WTC11 (cell line): ENCODE measurements around the gene SH2D5. TPM values are rescaled to one million over a fixed set of nuclear protein-coding genes. Genes with fewer than 3 reads are reported as not detected.

Source experiments
- ATAC-seq: fragments of 200-7000 bp; cut with Tn5 transposase; 2 replicates; pipeline ENCODE4 v1.10.0; 2021; ENCODE audit warnings: mild to moderate bottlenecking, moderate library complexity
- CTCF ChIA-PET: fragments of 300-600 bp; sonication (Branson Sonifier 250); formaldehyde crosslinking; loops from one replicate; lab custom pipeline; 2021; ENCODE audit warnings: antibody characterized with exemption; lab: Charles Lee
- POLR2A ChIA-PET: fragments of 350-600 bp; sonication (Branson Sonifier 250); formaldehyde crosslinking; loops from one replicate; lab custom pipeline; 2021; ENCODE audit warnings: antibody characterized with exemption; lab: Charles Lee
- DNase-seq: peaks from one replicate; pipeline ENCODE4 v3.0.0; 2021; ENCODE audit warnings: low spot score
- H3K27ac Mint-ChIP-seq: 2 replicates; pipeline ENCODE4 v1.8.0; 2021; ENCODE audit warnings: mixed read lengths
- H3K27me3 Mint-ChIP-seq: 2 replicates; pipeline ENCODE4 v1.8.0; 2021; ENCODE audit warnings: low read depth, mild to moderate bottlenecking, moderate library complexity, mixed read lengths
- H3K36me3 Mint-ChIP-seq: 2 replicates; pipeline ENCODE4 v1.8.0; 2021; ENCODE audit warnings: mixed read lengths
- H3K4me1 Mint-ChIP-seq: 2 replicates; pipeline ENCODE4 v1.8.0; 2022; ENCODE audit warnings: mixed read lengths
- H3K4me3 Mint-ChIP-seq: 2 replicates; pipeline ENCODE4 v1.8.0; 2021; ENCODE audit warnings: mild to moderate bottlenecking, moderate library complexity, mixed read lengths
- H3K9me3 Mint-ChIP-seq: 2 replicates; pipeline ENCODE4 v1.8.0; 2021; ENCODE audit warnings: mixed read lengths
- AFF4 ChIP-seq: sonication (generic); formaldehyde crosslinking; IDR thresholded peaks from 2 replicates; pipeline ENCODE4 v1.8.1; 2023; ENCODE audit warnings: mild to moderate bottlenecking, missing genetic modification reagents, borderline replicate concordance
- CREM ChIP-seq: sonication (generic); formaldehyde crosslinking; IDR thresholded peaks from 2 replicates; pipeline ENCODE4 v1.8.1; 2022; ENCODE audit warnings: mild to moderate bottlenecking, missing genetic modification reagents, moderate library complexity
- EMX1 ChIP-seq: fragments of 250-450 bp; sonication (Bioruptor Pico); IDR thresholded peaks from 2 replicates; pipeline ENCODE4 v1.8.0; 2021; ENCODE audit warnings: mild to moderate bottlenecking
- ETV6 ChIP-seq: sonication (generic); formaldehyde crosslinking; IDR thresholded peaks from 2 replicates; pipeline ENCODE4 v1.8.1; 2022; ENCODE audit warnings: mild to moderate bottlenecking, missing genetic modification reagents
- FOXP1 ChIP-seq: sonication (generic); formaldehyde crosslinking; IDR thresholded peaks from 2 replicates; pipeline ENCODE4 v1.8.0; 2022; ENCODE audit warnings: missing genetic modification reagents, mild to moderate bottlenecking, moderate library complexity, borderline replicate concordance
- GRHL2 ChIP-seq: fragments of 250-450 bp; sonication (Bioruptor Pico); IDR thresholded peaks from 2 replicates; pipeline ENCODE4 v1.8.0; 2022; ENCODE audit warnings: mild to moderate bottlenecking, moderate library complexity; ENCODE audit not compliant: insufficient replicate concordance, severe bottlenecking
- JUN ChIP-seq: sonication (generic); formaldehyde crosslinking; IDR thresholded peaks from 2 replicates; pipeline ENCODE4 v1.8.0; 2023; ENCODE audit warnings: mild to moderate bottlenecking, missing genetic modification reagents
- KAT7 ChIP-seq: sonication (generic); formaldehyde crosslinking; IDR thresholded peaks from 2 replicates; pipeline ENCODE4 v1.8.1; 2023; ENCODE audit warnings: missing genetic modification reagents, mild to moderate bottlenecking, borderline replicate concordance
- NFE2L1 ChIP-seq: sonication (generic); formaldehyde crosslinking; IDR thresholded peaks from 2 replicates; pipeline ENCODE4 v1.8.1; 2023; ENCODE audit warnings: missing genetic modification reagents
- NR2C2 ChIP-seq: sonication (generic); formaldehyde crosslinking; IDR thresholded peaks from 2 replicates; pipeline ENCODE4 v1.8.0; 2022; ENCODE audit warnings: mild to moderate bottlenecking, missing genetic modification reagents
- RELA ChIP-seq: sonication (generic); formaldehyde crosslinking; IDR thresholded peaks from 2 replicates; pipeline ENCODE4 v1.8.1; 2022; ENCODE audit warnings: missing genetic modification reagents, mild to moderate bottlenecking, borderline replicate concordance
- SP1 ChIP-seq: sonication (generic); formaldehyde crosslinking; conservative IDR thresholded peaks from 2 replicates; pipeline ENCODE4 v1.8.1; 2022; ENCODE audit warnings: missing genetic modification reagents
- ZNF121 ChIP-seq: sonication (generic); formaldehyde crosslinking; IDR thresholded peaks from 2 replicates; pipeline ENCODE4 v1.8.0; 2023; ENCODE audit warnings: missing genetic modification reagents
- ZNF281 ChIP-seq: sonication (generic); formaldehyde crosslinking; IDR thresholded peaks from 2 replicates; pipeline ENCODE4 v1.8.0; 2023; ENCODE audit warnings: mild to moderate bottlenecking, missing genetic modification reagents
- ZNF396 ChIP-seq: fragments of 250-450 bp; sonication (Bioruptor Pico); IDR thresholded peaks from 2 replicates; pipeline ENCODE4 v1.8.0; 2021; ENCODE audit warnings: mild to moderate bottlenecking, moderate library complexity, borderline replicate concordance
- ZNF423 ChIP-seq: fragments of 250-450 bp; sonication (Bioruptor Pico); IDR thresholded peaks from 2 replicates; pipeline ENCODE4 v2.1.2; 2022; ENCODE audit warnings: mild to moderate bottlenecking, moderate library complexity
- ZSCAN18 ChIP-seq: fragments of 250-450 bp; sonication (Bioruptor Pico); IDR thresholded peaks from 2 replicates; pipeline ENCODE4 v2.1.2; 2022; ENCODE audit warnings: mild to moderate bottlenecking, moderate library complexity
- total RNA-seq: library from RNA; stranded (reverse); gene quantifications from 3 replicates; pipeline ENCODE4 v1.2.3, GENCODE V29; 2021
- TF ChIP-seq, protein P1 (sequence below): sonication (generic); formaldehyde crosslinking; IDR thresholded peaks from 2 replicates; pipeline ENCODE4 v1.8.1; 2023; ENCODE audit warnings: mild to moderate bottlenecking, missing genetic modification reagents, moderate library complexity
- TF ChIP-seq, protein P2 (sequence below): sonication (generic); formaldehyde crosslinking; IDR thresholded peaks from 2 replicates; pipeline ENCODE4 v1.8.1; 2022; ENCODE audit warnings: missing genetic modification reagents, borderline replicate concordance

Gene SH2D5
- total RNA-seq, 1 experiment from 2014 or later, result 13.8 TPM

DNA sequence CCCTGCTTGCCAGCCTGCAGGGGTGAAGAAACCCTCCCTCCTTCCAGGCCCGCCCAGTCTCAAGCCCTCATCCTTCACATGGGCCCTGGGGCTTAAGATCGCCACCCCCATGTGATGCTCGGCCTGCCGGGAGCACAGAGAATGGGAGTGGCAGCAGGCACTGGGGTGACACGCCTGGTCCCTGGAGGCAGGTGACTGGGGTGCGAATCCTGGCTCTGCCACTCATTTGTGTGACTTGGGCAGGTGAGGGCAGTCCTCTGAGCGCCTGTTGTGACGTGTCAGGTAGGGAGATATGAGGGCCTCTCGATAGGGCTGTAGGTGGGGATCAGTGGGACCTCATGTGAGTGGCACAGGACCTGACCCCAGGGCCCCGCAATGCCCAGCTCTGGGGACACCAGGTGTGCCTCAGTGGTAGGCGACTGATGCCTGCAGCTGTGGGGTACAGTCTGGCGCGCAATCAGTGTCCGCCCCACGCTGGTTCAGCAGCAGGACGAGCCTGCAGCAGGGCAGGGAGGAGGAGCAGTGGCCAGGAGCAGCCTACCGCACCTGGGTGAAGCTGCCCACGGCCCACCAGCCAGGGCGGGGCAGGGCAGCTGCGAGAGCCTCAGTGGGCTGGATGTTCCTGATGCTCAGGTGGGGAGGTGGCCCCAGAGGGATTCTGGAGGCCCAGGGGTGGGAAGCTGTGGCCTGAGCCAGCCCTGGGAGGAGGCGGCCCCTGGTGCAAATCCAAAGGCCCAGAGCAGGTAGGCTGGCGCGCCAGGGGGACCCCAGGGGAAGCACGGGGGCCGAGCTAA, 6.2 kb downstream of the SH2D5 start:
- peaks cover 33% of the 10 kb centered on the region for H3K4me1 Mint-ChIP-seq
- ChIA-PET CTCF (interaction anchor here (2.9 to 9.0 kb wide), 3 partner anchors 9 to 30 kb away, joined by 11 to 124 read pairs (median 38); partner anchors contain the start of gene KIF17), POLR2A (interaction anchor here (2.8 kb wide), 1 partner anchor 9 kb away, joined by 9 read pairs; the partner anchor contains the start of gene KIF17)
- no peaks in the 10 kb centered on the region for H3K9me3 Mint-ChIP-seq
- TF ChIP-seq, protein P1, sequence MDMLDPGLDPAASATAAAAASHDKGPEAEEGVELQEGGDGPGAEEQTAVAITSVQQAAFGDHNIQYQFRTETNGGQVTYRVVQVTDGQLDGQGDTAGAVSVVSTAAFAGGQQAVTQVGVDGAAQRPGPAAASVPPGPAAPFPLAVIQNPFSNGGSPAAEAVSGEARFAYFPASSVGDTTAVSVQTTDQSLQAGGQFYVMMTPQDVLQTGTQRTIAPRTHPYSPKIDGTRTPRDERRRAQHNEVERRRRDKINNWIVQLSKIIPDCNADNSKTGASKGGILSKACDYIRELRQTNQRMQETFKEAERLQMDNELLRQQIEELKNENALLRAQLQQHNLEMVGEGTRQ (CRISPR knock-in tag), result no peak
- TF ChIP-seq, protein P2, sequence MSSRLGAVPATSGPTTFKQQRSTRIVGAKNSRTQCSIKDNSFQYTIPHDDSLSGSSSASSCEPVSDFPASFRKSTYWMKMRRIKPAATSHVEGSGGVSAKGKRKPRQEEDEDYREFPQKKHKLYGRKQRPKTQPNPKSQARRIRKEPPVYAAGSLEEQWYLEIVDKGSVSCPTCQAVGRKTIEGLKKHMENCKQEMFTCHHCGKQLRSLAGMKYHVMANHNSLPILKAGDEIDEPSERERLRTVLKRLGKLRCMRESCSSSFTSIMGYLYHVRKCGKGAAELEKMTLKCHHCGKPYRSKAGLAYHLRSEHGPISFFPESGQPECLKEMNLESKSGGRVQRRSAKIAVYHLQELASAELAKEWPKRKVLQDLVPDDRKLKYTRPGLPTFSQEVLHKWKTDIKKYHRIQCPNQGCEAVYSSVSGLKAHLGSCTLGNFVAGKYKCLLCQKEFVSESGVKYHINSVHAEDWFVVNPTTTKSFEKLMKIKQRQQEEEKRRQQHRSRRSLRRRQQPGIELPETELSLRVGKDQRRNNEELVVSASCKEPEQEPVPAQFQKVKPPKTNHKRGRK, result no peak
- no peak for TF ChIP-seq SP1 (CRISPR knock-in tag)
- no peak for TF ChIP-seq ZNF121 (CRISPR knock-in tag)
- TF ChIP-seq ZNF423 (CRISPR knock-in tag), result no peak
- TF ChIP-seq ZNF396 (CRISPR knock-in tag), result no peak
- no peak for TF ChIP-seq AFF4 (CRISPR knock-in tag)
- no peak for TF ChIP-seq ZSCAN18 (CRISPR knock-in tag)
- no peak for TF ChIP-seq EMX1
- TF ChIP-seq RELA (CRISPR knock-in tag), result no peak
- no peak for TF ChIP-seq JUN (CRISPR knock-in tag)
- no peak overlapping the region for H3K4me3 Mint-ChIP-seq
- H3K27ac Mint-ChIP-seq, result no peak overlapping the region
- H3K36me3 Mint-ChIP-seq, result no peaks in the 10 kb centered on the region
- peaks cover 17% of the 10 kb centered on the region for H3K27me3 Mint-ChIP-seq
- ATAC-seq (no peak), DNase-seq (no peak)

DNA sequence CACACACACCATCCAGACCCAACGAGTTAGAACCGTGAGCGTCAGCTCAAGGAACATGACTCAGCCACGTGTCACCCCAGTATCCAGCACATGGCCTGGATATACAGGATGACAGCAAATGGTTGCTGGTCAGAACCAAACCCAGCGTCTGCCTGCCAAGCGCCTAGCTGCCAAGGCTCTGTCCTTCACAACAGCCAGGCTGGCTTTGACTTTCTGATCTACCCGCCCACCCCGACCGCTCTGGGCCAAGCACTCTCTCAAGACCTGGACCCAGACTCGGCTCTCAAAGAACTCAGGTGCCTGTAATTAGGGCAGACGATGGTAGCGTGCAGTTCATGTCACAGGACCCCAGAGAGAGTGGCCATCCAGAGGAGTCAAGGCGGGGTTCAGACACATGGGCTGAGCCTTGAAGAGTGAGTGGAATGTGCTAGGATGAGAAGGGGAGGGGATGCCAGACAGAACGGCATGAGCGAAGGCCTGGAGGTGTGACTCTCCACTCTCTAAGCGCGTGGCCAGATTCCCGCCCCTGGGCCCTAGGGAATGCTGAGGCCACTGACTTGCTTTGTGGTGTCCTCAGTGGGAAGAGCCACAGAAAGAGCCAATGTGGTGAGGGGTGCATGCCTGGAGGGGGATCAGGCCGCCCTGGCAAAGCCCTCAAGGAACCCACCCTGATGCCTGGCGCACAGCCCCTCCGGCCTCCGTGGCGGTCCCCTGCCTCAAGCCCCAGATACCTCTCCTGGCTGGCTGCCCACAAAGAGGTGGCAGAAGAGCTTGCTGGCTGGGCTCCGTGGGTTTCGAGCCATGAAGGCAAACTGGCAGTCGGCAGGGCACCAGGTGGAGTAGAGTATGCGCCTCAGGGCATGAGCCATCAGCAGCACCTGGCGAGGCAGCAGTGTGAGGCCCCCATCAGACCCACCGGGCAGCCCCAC, 7.0 kb downstream of the SH2D5 start:
- no peak overlapping the region; the same call in 1 of the 2 replicates for H3K27ac Mint-ChIP-seq
- H3K4me3 Mint-ChIP-seq, result no peak overlapping the region
- H3K36me3 Mint-ChIP-seq, result no peaks in the 10 kb centered on the region
- ChIA-PET POLR2A (no interaction called here), CTCF (interaction anchor here (9.0 kb wide), 1 partner anchor 29 kb away, joined by 124 read pairs; no protein-coding TSS in a partner anchor)
- TF ChIP-seq NFE2L1 (CRISPR knock-in tag) (no peak), NR2C2 (CRISPR knock-in tag) (no peak), GRHL2 (CRISPR knock-in tag) (no peak), CREM (CRISPR knock-in tag) (no peak), SP1 (CRISPR knock-in tag) (no peak), FOXP1 (CRISPR knock-in tag) (no peak), KAT7 (CRISPR knock-in tag) (no peak), ETV6 (no peak), ZNF281 (CRISPR knock-in tag) (no peak), ZNF423 (CRISPR knock-in tag) (no peak)
- TF ChIP-seq, protein P1 (CRISPR knock-in tag), result no peak
- DNase-seq (no peak), ATAC-seq (no peak)
- H3K4me1 Mint-ChIP-seq, result peaks cover 29% of the 10 kb centered on the region
- H3K27me3 Mint-ChIP-seq, result peaks cover 9% of the 10 kb centered on the region
- no peaks in the 10 kb centered on the region for H3K9me3 Mint-ChIP-seq
